ENCODE results near the gene SLCO2A1.

SLCO2A1 gene

GRCh38 chr3:133887803-133888703 lies 141.7 kb downstream of the SLCO2A1 start:
- Histone ChIP-seq H3K9me3 (ENCODE audit: severe bottlenecking) (no peaks in the 10 kb centered on the region), H3K36me3 (ENCODE audit: low read depth) (no peaks in the 10 kb centered on the region), H3K4me1 (ENCODE audit: insufficient read depth, poor library complexity, severe bottlenecking) (no peaks in the 10 kb centered on the region), H3K27me3 (ENCODE audit: insufficient read depth, poor library complexity, severe bottlenecking) (no peaks in the 10 kb centered on the region), H3K27ac (ENCODE audit: poor library complexity, severe bottlenecking) (no peak overlapping the region), H3K4me3 (ENCODE audit: severe bottlenecking) (no peak overlapping the region)
- TF ChIP-seq CTCF (IDR thresholded peaks at IDR 0.05; ENCODE audit: poor library complexity, severe bottlenecking): no peak
- DNase-seq (ENCODE audit: low spot score) (no peak), ATAC-seq (ENCODE audit: low read depth) (no peak)

GRCh38 chr3:133887074-133887802 lies 142.5 kb downstream of the SLCO2A1 start:
- H3K27ac ChIP-seq (ENCODE audit: poor library complexity, severe bottlenecking): no peak overlapping the region
- H3K4me3 ChIP-seq (ENCODE audit: severe bottlenecking): no peak overlapping the region
- H3K36me3 ChIP-seq (ENCODE audit: low read depth): no peaks in the 10 kb centered on the region
- no peaks in the 10 kb centered on the region for H3K4me1 ChIP-seq (ENCODE audit: insufficient read depth, poor library complexity, severe bottlenecking)
- H3K9me3 ChIP-seq (ENCODE audit: severe bottlenecking): no peaks in the 10 kb centered on the region
- no peak for TF ChIP-seq CTCF (IDR thresholded peaks at IDR 0.05; ENCODE audit: poor library complexity, severe bottlenecking)
- H3K27me3 ChIP-seq (ENCODE audit: insufficient read depth, poor library complexity, severe bottlenecking): no peaks in the 10 kb centered on the region
- DNase-seq (ENCODE audit: low spot score) (no peak), ATAC-seq (ENCODE audit: low read depth) (no peak)

GRCh38 chr3:133886031-133886722 lies 143.5 kb downstream of the SLCO2A1 start:
- no peak for DNase-seq (ENCODE audit: low spot score)
- H3K27me3 ChIP-seq (ENCODE audit: insufficient read depth, poor library complexity, severe bottlenecking): no peaks in the 10 kb centered on the region
- ATAC-seq (ENCODE audit: low read depth): no peak
- no peaks in the 10 kb centered on the region for H3K36me3 ChIP-seq (ENCODE audit: low read depth)
- no peak overlapping the region for H3K27ac ChIP-seq (ENCODE audit: poor library complexity, severe bottlenecking)
- TF ChIP-seq CTCF (IDR thresholded peaks at IDR 0.05; ENCODE audit: poor library complexity, severe bottlenecking): no peak
- no peaks in the 10 kb centered on the region for H3K9me3 ChIP-seq (ENCODE audit: severe bottlenecking)
- no peaks in the 10 kb centered on the region for H3K4me1 ChIP-seq (ENCODE audit: insufficient read depth, poor library complexity, severe bottlenecking)
- H3K4me3 ChIP-seq (ENCODE audit: severe bottlenecking): no peak overlapping the region

GRCh38 chr3:133884887-133885711 lies 144.6 kb downstream of the SLCO2A1 start:
- Histone ChIP-seq H3K4me3 (ENCODE audit: severe bottlenecking) (no peak overlapping the region), H3K27ac (ENCODE audit: poor library complexity, severe bottlenecking) (no peak overlapping the region)
- no peak for DNase-seq (ENCODE audit: low spot score)

More at GRCh38 chr3:133884887-133885711, 144.6 kb downstream of the SLCO2A1 start:
- Histone ChIP-seq H3K9me3 (ENCODE audit: severe bottlenecking) (no peaks in the 10 kb centered on the region), H3K27me3 (ENCODE audit: insufficient read depth, poor library complexity, severe bottlenecking) (no peaks in the 10 kb centered on the region), H3K36me3 (ENCODE audit: low read depth) (no peaks in the 10 kb centered on the region), H3K4me1 (ENCODE audit: insufficient read depth, poor library complexity, severe bottlenecking) (no peaks in the 10 kb centered on the region)
- ATAC-seq (ENCODE audit: low read depth): no peak; the same call in 2 of the 3 replicates
- no peak for TF ChIP-seq CTCF (IDR thresholded peaks at IDR 0.05; ENCODE audit: poor library complexity, severe bottlenecking)

Data from RWPE2 (cell line).